ENCODE results near the gene RABL6. TPM values are rescaled to one million over a fixed set of nuclear protein-coding genes. Genes with fewer than 3 reads are reported as not detected.
A peak's percentile ranks its signal among the peaks of the same experiment; 100 is the strongest.
"Not testable (repeated sequence)": the region's sequence is repeated elsewhere in the genome, so short reads cannot be mapped to it uniquely, and the experiment has no call there.

Gene RABL6
- total RNA-seq, 1 donor from 2014 or later, result 64.1 TPM

GRCh38 chr9:136862849-136863622 lies 55.3 kb downstream of the RABL6 start:
- H3K27me3 ChIP-seq (ENCODE audit: low read depth), result no peaks in the 10 kb centered on the region
- DNase-seq, result peak; percentile 8
- intact Hi-C loops (cut with micrococcal nuclease), result loop anchor here (10.0 kb wide), 1 partner anchor 62 kb away; no protein-coding TSS in a partner anchor
- H3K4me3 ChIP-seq, result no peak overlapping the region
- peaks cover 40% of the 10 kb centered on the region for H3K36me3 ChIP-seq
- no peak for TF ChIP-seq CTCF (IDR thresholded peaks at IDR 0.05; ENCODE audit: borderline replicate concordance)
- H3K27ac ChIP-seq (replicated peaks), result no peak overlapping the region
- H3K4me1 ChIP-seq, result peaks cover 60% of the 10 kb centered on the region
- H3K9me3 ChIP-seq (replicated peaks), result no peaks in the 10 kb centered on the region

GRCh38 chr9:136863623-136864273 lies 56.0 kb downstream of the RABL6 start:
- no peak for TF ChIP-seq CTCF (IDR thresholded peaks at IDR 0.05; ENCODE audit: borderline replicate concordance)
- intact Hi-C loops (cut with micrococcal nuclease), result loop anchor here (10.0 kb wide), 1 partner anchor 61 kb away; no protein-coding TSS in a partner anchor
- H3K27me3 ChIP-seq (ENCODE audit: low read depth), result no peaks in the 10 kb centered on the region
- DNase-seq, result no peak
- H3K4me3 ChIP-seq, result no peak overlapping the region
- no peak overlapping the region for H3K27ac ChIP-seq (replicated peaks)
- H3K4me1 ChIP-seq, result peaks cover 53% of the 10 kb centered on the region
- H3K36me3 ChIP-seq, result peaks cover 40% of the 10 kb centered on the region
- H3K9me3 ChIP-seq (replicated peaks), result no peaks in the 10 kb centered on the region

GRCh38 chr9:136865041-136865767 lies 57.5 kb downstream of the RABL6 start:
- intact Hi-C loops (cut with micrococcal nuclease), result loop anchor here (10.0 kb wide), 1 partner anchor 60 kb away; no protein-coding TSS in a partner anchor
- DNase-seq, result peak; percentile 6
- Histone ChIP-seq H3K27ac (replicated peaks) (peak overlapping the region; percentile 95), H3K4me1 (peaks cover 41% of the 10 kb centered on the region), H3K27me3 (ENCODE audit: low read depth) (no peaks in the 10 kb centered on the region), H3K9me3 (replicated peaks) (no peaks in the 10 kb centered on the region), H3K4me3 (peak overlapping the region; percentile 90), H3K36me3 (peaks cover 40% of the 10 kb centered on the region)
- no peak for TF ChIP-seq CTCF (IDR thresholded peaks at IDR 0.05; ENCODE audit: borderline replicate concordance)

DNA sequence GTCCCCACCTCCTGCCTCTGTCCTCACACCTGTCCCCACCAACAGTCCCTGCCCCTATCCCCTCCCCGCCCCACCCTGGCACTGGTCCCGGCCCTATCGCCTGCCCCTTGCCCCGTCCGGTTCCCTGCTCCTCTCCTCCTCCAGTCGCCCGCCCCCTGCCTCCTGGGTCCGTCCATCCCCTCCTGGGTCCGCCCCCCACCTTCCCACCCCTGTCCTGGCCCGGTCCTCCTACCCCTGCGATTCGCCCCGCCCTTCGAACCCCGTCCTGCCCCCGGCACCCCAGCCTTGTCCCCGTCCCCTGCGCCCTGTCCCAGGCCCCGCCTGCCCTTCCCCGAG lies 58.0 kb downstream of the RABL6 start:
- Histone ChIP-seq H3K36me3 (peaks cover 37% of the 10 kb centered on the region), H3K27ac (replicated peaks) (peak overlapping the region; percentile 95), H3K4me3 (peak overlapping the region; percentile 90), H3K9me3 (replicated peaks) (no peaks in the 10 kb centered on the region), H3K4me1 (peaks cover 41% of the 10 kb centered on the region), H3K27me3 (ENCODE audit: low read depth) (no peaks in the 10 kb centered on the region)
- DNase-seq, result no peak
- TF ChIP-seq CTCF (IDR thresholded peaks at IDR 0.05; ENCODE audit: borderline replicate concordance), result no peak
- intact Hi-C loops (cut with micrococcal nuclease), result loop anchor here (10.0 kb wide), 1 partner anchor 59 kb away; no protein-coding TSS in a partner anchor

GRCh38 chr9:136866898-136867421 lies 59.2 kb downstream of the RABL6 start:
- peak overlapping the region; percentile 95 for H3K27ac ChIP-seq (replicated peaks)
- intact Hi-C loops (cut with micrococcal nuclease), result loop anchor here (10.0 kb wide), 1 partner anchor 58 kb away; no protein-coding TSS in a partner anchor
- peaks cover 41% of the 10 kb centered on the region for H3K4me1 ChIP-seq
- not testable (repeated sequence) for H3K27me3 ChIP-seq (ENCODE audit: low read depth); DNase-seq; H3K9me3 ChIP-seq (replicated peaks)
- H3K36me3 ChIP-seq, result peaks cover 24% of the 10 kb centered on the region
- peak overlapping the region; percentile 90 for H3K4me3 ChIP-seq

Data from left ventricle myocardium inferior (tissue), 1 donor.